SK-N-SH treated with all-trans-retinoic acid at 6 μM for 48 hours (cell line): Measurements from ENCODE around the gene GPR27.

ENCODE experiments used
- ATAC-seq: fragments of 200-7000 bp; cut with Tn5 transposase; 3 replicates; pipeline ENCODE4 v1.9.1; 2020; ENCODE audit warnings: mild to moderate bottlenecking, moderate library complexity
- ARNTL ChIP-seq: fragments of 450-650 bp; formaldehyde crosslinking; IDR thresholded peaks from 2 replicates; pipeline ENCODE4 v1.5.0; 2020; ENCODE audit warnings: low read depth, mild to moderate bottlenecking, moderate library complexity, borderline replicate concordance
- BACH2 ChIP-seq: fragments of 250-450 bp; sonication (Bioruptor Pico); IDR thresholded peaks from 2 replicates; pipeline ENCODE4 v1.9.0; 2021; ENCODE audit warnings: mild to moderate bottlenecking, borderline replicate concordance
- CSDC2 ChIP-seq: fragments of 250-450 bp; sonication (Bioruptor Pico); IDR thresholded peaks from 2 replicates; pipeline ENCODE4 v1.5.0; 2020; ENCODE audit warnings: mild to moderate bottlenecking, moderate library complexity
- ESRRG ChIP-seq: fragments of 250-450 bp; sonication (Bioruptor Pico); IDR thresholded peaks from 2 replicates; pipeline ENCODE4 v1.6.1; 2021; ENCODE audit warnings: mild to moderate bottlenecking
- GLIS3 ChIP-seq: fragments of 250-450 bp; sonication (Bioruptor Pico); IDR thresholded peaks from 2 replicates; pipeline ENCODE4 v1.5.0; 2020; ENCODE audit warnings: mild to moderate bottlenecking, moderate library complexity
- ISL1 ChIP-seq: fragments of 250-450 bp; sonication (Bioruptor Pico); IDR thresholded peaks from 2 replicates; pipeline ENCODE4 v2.1.2; 2022; ENCODE audit warnings: mild to moderate bottlenecking, moderate library complexity
- OSR1 ChIP-seq: fragments of 250-450 bp; sonication (Bioruptor Pico); IDR thresholded peaks from 2 replicates; pipeline ENCODE4 v1.8.0; 2022; ENCODE audit warnings: moderate library complexity, mild to moderate bottlenecking, inconsistent platforms
- PPARA ChIP-seq: fragments of 250-450 bp; sonication (Bioruptor Pico); IDR thresholded peaks from 2 replicates; pipeline ENCODE4 v1.5.0; 2020; ENCODE audit warnings: mild to moderate bottlenecking, borderline replicate concordance
- RARB ChIP-seq: fragments of 250-450 bp; sonication (Bioruptor Pico); IDR thresholded peaks from 2 replicates; pipeline ENCODE4 v1.8.0; 2021; ENCODE audit warnings: mild to moderate bottlenecking, moderate library complexity
- SNAI2 ChIP-seq: fragments of 250-450 bp; sonication (Bioruptor Pico); IDR thresholded peaks from 2 replicates; pipeline ENCODE4 v1.5.0; 2020; ENCODE audit warnings: mild to moderate bottlenecking, moderate library complexity
- TCF4 ChIP-seq: fragments of 250-450 bp; sonication (Bioruptor Pico); IDR thresholded peaks from 2 replicates; pipeline ENCODE4 v1.8.0; 2021; ENCODE audit warnings: mild to moderate bottlenecking, moderate library complexity, borderline replicate concordance
- TOX ChIP-seq: fragments of 250-450 bp; sonication (Bioruptor Pico); IDR thresholded peaks from 2 replicates; pipeline ENCODE4 v1.8.0; 2021; ENCODE audit warnings: mild to moderate bottlenecking, moderate library complexity, borderline replicate concordance
- ZC3H10 ChIP-seq: fragments of 250-450 bp; sonication (Bioruptor Pico); IDR thresholded peaks from 2 replicates; pipeline ENCODE4 v1.5.1; 2021; ENCODE audit warnings: mild to moderate bottlenecking, moderate library complexity
- ZFP3 ChIP-seq: fragments of 250-450 bp; sonication (Bioruptor Pico); IDR thresholded peaks from 2 replicates; pipeline ENCODE4 v1.5.0; 2020; ENCODE audit warnings: mild to moderate bottlenecking, moderate library complexity
- ZFP30 ChIP-seq: fragments of 450-650 bp; formaldehyde crosslinking; IDR thresholded peaks from 2 replicates; pipeline ENCODE4 v1.5.0; 2022; ENCODE audit warnings: mild to moderate bottlenecking, moderate library complexity
- ZNF565 ChIP-seq: fragments of 450-650 bp; formaldehyde crosslinking; conservative IDR thresholded peaks from 2 replicates; pipeline ENCODE4 v1.5.0; 2020; ENCODE audit warnings: low read depth, mild to moderate bottlenecking, moderate library complexity
- ZNF70 ChIP-seq: fragments of 450-650 bp; formaldehyde crosslinking; IDR thresholded peaks from 2 replicates; pipeline ENCODE4 v1.5.0; 2020; ENCODE audit warnings: mild to moderate bottlenecking, moderate library complexity
- ZNF8 ChIP-seq: fragments of 450-650 bp; formaldehyde crosslinking; IDR thresholded peaks from 2 replicates; pipeline ENCODE4 v1.5.0; 2020; ENCODE audit warnings: mild to moderate bottlenecking, moderate library complexity
- TF ChIP-seq, protein P1 (sequence below): fragments of 250-450 bp; sonication (Bioruptor Pico); IDR thresholded peaks from 2 replicates; pipeline ENCODE4 v1.5.0; 2020; ENCODE audit warnings: mild to moderate bottlenecking, moderate library complexity
- TF ChIP-seq, protein P2 (sequence below): fragments of 250-450 bp; sonication (Bioruptor Pico); IDR thresholded peaks from 2 replicates; pipeline ENCODE4 v1.8.0; 2020; ENCODE audit warnings: mild to moderate bottlenecking, moderate library complexity, borderline replicate concordance
- TF ChIP-seq, protein P3 (sequence below): fragments of 250-450 bp; sonication (Bioruptor Pico); IDR thresholded peaks from 2 replicates; pipeline ENCODE4 v1.5.1; 2021; ENCODE audit warnings: mild to moderate bottlenecking, moderate library complexity
- TF ChIP-seq, protein P4 (sequence below): fragments of 250-450 bp; sonication (Bioruptor Pico); IDR thresholded peaks from 2 replicates; pipeline ENCODE4 v1.8.0; 2021; ENCODE audit warnings: low read depth, mild to moderate bottlenecking, moderate library complexity, borderline replicate concordance

Gene GPR27

DNA sequence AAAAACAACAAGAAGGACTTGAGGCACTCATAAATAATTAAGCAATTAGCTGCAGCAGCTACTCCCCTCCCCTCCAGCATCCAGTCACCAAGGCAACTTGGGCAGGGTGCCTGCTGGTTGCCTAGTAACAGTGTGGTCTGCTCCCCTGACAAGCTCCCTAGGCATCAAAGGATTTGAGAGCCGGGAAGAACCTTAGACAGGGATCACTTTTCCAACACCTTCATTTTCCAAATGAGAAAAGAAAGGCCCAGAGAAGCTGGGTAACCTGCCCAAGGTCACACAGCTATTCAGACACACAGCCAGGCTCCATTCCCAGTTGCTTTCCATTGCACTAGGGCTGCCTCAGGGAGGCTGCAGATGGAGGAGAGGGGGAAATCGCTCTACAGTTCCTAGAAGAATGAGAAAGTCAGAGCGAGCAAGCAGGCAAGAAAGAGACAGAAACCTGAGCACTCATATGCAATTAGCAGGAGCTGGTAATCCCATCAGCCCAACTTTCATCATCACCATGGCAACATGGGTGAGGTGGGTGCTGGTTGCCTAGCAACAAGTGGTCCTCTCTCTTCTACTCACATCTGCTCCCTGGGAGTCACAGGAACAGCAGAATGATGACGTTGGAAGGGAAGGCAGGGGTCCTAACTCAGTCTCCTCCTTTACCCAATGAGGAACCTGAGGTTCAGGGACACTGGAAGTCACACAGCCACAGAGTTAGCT is 24.9 kb upstream of the GPR27 start:
- no peak for ATAC-seq
- TF ChIP-seq OSR1 (CRISPR knock-in tag) (no peak), ZFP3 (CRISPR knock-in tag) (no peak), ZFP30 (CRISPR knock-in tag) (no peak), ESRRG (CRISPR knock-in tag) (no peak), ZNF70 (CRISPR knock-in tag) (no peak), ZNF8 (CRISPR knock-in tag) (no peak), SNAI2 (CRISPR knock-in tag) (no peak), ZNF565 (CRISPR knock-in tag) (no peak), BACH2 (CRISPR knock-in tag) (no peak), RARB (CRISPR knock-in tag) (no peak), ISL1 (CRISPR knock-in tag) (no peak), PPARA (CRISPR knock-in tag) (no peak)
- TF ChIP-seq, protein P1, sequence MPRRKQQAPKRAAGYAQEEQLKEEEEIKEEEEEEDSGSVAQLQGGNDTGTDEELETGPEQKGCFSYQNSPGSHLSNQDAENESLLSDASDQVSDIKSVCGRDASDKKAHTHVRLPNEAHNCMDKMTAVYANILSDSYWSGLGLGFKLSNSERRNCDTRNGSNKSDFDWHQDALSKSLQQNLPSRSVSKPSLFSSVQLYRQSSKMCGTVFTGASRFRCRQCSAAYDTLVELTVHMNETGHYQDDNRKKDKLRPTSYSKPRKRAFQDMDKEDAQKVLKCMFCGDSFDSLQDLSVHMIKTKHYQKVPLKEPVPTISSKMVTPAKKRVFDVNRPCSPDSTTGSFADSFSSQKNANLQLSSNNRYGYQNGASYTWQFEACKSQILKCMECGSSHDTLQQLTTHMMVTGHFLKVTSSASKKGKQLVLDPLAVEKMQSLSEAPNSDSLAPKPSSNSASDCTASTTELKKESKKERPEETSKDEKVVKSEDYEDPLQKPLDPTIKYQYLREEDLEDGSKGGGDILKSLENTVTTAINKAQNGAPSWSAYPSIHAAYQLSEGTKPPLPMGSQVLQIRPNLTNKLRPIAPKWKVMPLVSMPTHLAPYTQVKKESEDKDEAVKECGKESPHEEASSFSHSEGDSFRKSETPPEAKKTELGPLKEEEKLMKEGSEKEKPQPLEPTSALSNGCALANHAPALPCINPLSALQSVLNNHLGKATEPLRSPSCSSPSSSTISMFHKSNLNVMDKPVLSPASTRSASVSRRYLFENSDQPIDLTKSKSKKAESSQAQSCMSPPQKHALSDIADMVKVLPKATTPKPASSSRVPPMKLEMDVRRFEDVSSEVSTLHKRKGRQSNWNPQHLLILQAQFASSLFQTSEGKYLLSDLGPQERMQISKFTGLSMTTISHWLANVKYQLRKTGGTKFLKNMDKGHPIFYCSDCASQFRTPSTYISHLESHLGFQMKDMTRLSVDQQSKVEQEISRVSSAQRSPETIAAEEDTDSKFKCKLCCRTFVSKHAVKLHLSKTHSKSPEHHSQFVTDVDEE (CRISPR knock-in tag) = no peak
- TF ChIP-seq, protein P2, sequence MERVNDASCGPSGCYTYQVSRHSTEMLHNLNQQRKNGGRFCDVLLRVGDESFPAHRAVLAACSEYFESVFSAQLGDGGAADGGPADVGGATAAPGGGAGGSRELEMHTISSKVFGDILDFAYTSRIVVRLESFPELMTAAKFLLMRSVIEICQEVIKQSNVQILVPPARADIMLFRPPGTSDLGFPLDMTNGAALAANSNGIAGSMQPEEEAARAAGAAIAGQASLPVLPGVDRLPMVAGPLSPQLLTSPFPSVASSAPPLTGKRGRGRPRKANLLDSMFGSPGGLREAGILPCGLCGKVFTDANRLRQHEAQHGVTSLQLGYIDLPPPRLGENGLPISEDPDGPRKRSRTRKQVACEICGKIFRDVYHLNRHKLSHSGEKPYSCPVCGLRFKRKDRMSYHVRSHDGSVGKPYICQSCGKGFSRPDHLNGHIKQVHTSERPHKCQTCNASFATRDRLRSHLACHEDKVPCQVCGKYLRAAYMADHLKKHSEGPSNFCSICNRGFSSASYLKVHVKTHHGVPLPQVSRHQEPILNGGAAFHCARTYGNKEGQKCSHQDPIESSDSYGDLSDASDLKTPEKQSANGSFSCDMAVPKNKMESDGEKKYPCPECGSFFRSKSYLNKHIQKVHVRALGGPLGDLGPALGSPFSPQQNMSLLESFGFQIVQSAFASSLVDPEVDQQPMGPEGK = no peak
- TF ChIP-seq, protein P3, sequence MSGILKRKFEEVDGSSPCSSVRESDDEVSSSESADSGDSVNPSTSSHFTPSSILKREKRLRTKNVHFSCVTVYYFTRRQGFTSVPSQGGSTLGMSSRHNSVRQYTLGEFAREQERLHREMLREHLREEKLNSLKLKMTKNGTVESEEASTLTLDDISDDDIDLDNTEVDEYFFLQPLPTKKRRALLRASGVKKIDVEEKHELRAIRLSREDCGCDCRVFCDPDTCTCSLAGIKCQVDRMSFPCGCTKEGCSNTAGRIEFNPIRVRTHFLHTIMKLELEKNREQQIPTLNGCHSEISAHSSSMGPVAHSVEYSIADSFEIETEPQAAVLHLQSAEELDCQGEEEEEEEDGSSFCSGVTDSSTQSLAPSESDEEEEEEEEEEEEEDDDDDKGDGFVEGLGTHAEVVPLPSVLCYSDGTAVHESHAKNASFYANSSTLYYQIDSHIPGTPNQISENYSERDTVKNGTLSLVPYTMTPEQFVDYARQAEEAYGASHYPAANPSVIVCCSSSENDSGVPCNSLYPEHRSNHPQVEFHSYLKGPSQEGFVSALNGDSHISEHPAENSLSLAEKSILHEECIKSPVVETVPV (CRISPR knock-in tag) = no peak
- TF ChIP-seq, all 23 proteins: peak for 0

DNA sequence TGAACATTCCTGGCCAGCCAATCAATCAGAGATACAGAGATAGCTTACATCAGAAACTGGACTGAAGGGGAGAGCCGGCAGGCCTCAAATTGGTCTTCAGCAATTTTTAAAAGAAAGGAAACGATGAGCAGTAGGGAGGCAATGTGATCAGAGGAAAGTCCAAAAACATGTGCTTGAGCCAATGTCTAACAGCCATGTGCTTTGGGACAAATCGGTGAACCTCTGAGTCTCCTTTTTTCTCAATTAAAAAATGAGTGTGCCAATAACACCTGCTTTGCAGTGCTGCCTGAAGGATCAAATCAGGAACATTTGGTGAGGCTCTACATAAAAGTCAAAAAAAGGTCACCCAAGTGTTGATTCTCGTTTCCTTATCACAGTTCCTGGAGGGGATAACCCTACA is 21.0 kb upstream of the GPR27 start:
- ATAC-seq = no peak
- TF ChIP-seq TCF4 (CRISPR knock-in tag) (no peak), ARNTL (CRISPR knock-in tag) (no peak), ZC3H10 (CRISPR knock-in tag) (no peak), ISL1 (CRISPR knock-in tag) (no peak), TOX (CRISPR knock-in tag) (no peak), ZFP3 (CRISPR knock-in tag) (no peak), ZFP30 (CRISPR knock-in tag) (no peak), GLIS3 (CRISPR knock-in tag) (no peak), PPARA (CRISPR knock-in tag) (no peak), ZNF8 (CRISPR knock-in tag) (no peak), ZNF565 (CRISPR knock-in tag) (no peak), ESRRG (CRISPR knock-in tag) (no peak), CSDC2 (CRISPR knock-in tag) (no peak), SNAI2 (CRISPR knock-in tag) (no peak), ZNF70 (CRISPR knock-in tag) (no peak)
- TF ChIP-seq, protein P4, sequence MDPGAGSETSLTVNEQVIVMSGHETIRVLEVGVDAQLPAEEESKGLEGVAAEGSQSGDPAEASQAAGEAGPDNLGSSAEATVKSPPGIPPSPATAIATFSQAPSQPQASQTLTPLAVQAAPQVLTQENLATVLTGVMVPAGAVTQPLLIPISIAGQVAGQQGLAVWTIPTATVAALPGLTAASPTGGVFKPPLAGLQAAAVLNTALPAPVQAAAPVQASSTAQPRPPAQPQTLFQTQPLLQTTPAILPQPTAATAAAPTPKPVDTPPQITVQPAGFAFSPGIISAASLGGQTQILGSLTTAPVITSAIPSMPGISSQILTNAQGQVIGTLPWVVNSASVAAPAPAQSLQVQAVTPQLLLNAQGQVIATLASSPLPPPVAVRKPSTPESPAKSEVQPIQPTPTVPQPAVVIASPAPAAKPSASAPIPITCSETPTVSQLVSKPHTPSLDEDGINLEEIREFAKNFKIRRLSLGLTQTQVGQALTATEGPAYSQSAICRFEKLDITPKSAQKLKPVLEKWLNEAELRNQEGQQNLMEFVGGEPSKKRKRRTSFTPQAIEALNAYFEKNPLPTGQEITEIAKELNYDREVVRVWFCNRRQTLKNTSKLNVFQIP = no peak
- TF ChIP-seq, protein P3 (CRISPR knock-in tag) = no peak
- TF ChIP-seq, protein P2 = no peak
- TF ChIP-seq, protein P1 (CRISPR knock-in tag) = no peak
